ENCODE results near the gene DNAJC7. TPM values are rescaled to one million over a fixed set of nuclear protein-coding genes. Genes with fewer than 3 reads are reported as not detected.

The DNAJC7 gene
- total RNA-seq, 4 donors from 2014 or later: 48.8 to 85.5 (median 63.7) TPM

- intact Hi-C loops (cut with DNase I; ENCODE audit: low total_unique reads): loop anchor here (10.0 kb wide), 1 partner anchor 155 kb away; the partner anchor contains the start of gene DHX58
- DNase-seq (ENCODE audit: low spot score in 2 of 2): no peak
- WGBS, 2 donors: 49 to 65% methylated on average over 15 to 17 of the region's 17 CpGs
- H3K4me3 ChIP-seq (ENCODE audit: low read depth, poor library complexity, severe bottlenecking): no peak overlapping the region
- no peak for TF ChIP-seq CTCF (IDR thresholded peaks at IDR 0.05)
- TF ChIP-seq POLR2A (IDR thresholded peaks at IDR 0.05): no peak
These were observed 57.7 kb downstream of the DNAJC7 start for GRCh38 chr17:41959336-41960095.

GRCh38 chr17:41959030-41959335 is 58.3 kb downstream of the DNAJC7 start:
- no peak overlapping the region for H3K4me3 ChIP-seq (ENCODE audit: low read depth, poor library complexity, severe bottlenecking)
- no peak for TF ChIP-seq POLR2A (IDR thresholded peaks at IDR 0.05)
- no peak for TF ChIP-seq CTCF (IDR thresholded peaks at IDR 0.05)
- no peak for DNase-seq (ENCODE audit: low spot score in 2 of 2)
- WGBS, 2 donors: 80 to 86% methylated on average over 2 of the region's 2 CpGs
- intact Hi-C loops (cut with DNase I; ENCODE audit: low total_unique reads): no loop called here

- 84 to 86% methylated on average over 6 of the region's 6 CpGs for WGBS, 2 donors
- TF ChIP-seq POLR2A (IDR thresholded peaks at IDR 0.05): no peak
- no peak for TF ChIP-seq CTCF (IDR thresholded peaks at IDR 0.05)
- H3K4me3 ChIP-seq (ENCODE audit: low read depth, poor library complexity, severe bottlenecking): no peak overlapping the region
- no peak for DNase-seq (ENCODE audit: low spot score in 2 of 2)
- intact Hi-C loops (cut with DNase I; ENCODE audit: low total_unique reads): no loop called here
These were observed 59.3 kb downstream of the DNAJC7 start for GRCh38 chr17:41957869-41958439.

- no peak for TF ChIP-seq POLR2A (IDR thresholded peaks at IDR 0.05)
- TF ChIP-seq CTCF (IDR thresholded peaks at IDR 0.05): no peak
- DNase-seq (ENCODE audit: low spot score in 2 of 2): no peak
- no peak overlapping the region for H3K4me3 ChIP-seq (ENCODE audit: low read depth, poor library complexity, severe bottlenecking)
- intact Hi-C loops (cut with DNase I; ENCODE audit: low total_unique reads): no loop called here
- 82 to 83% methylated on average over 11 of the region's 11 CpGs for WGBS, 2 donors
These were observed 60.0 kb downstream of the DNAJC7 start for GRCh38 chr17:41957031-41957868.

- intact Hi-C loops (cut with DNase I; ENCODE audit: low total_unique reads): no loop called here
- no peak overlapping the region for H3K4me3 ChIP-seq (ENCODE audit: low read depth, poor library complexity, severe bottlenecking)
- 89 to 93% methylated on average over 6 of the region's 6 CpGs for WGBS, 2 donors
- TF ChIP-seq CTCF (IDR thresholded peaks at IDR 0.05) (no peak), POLR2A (IDR thresholded peaks at IDR 0.05) (no peak)
- DNase-seq (ENCODE audit: low spot score in 2 of 2): no peak
These were observed 60.7 kb downstream of the DNAJC7 start for GRCh38 chr17:41956522-41956921.

All from lower leg skin (tissue), 4 donors.